Measurements from ENCODE around the gene RPN1.

RPN1 gene

DNA sequence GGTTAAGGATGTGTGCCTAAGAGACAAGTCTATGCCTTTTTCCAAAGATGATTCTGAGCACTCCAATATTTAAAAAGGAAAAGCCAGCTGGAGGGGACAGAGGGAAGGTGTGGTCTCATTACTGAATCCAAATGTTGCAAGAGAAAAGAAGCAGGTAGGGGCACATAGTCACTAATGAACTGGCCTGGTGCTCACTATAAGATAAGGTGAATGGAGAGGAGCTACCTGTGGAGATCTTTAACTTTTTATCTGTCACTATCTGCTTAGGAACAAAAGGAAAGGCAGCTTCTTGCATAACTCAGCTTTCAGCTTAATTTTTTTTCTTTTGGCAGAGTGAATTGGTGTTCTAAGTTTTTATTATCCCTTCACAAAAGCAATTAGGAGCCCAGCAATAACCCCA lies 69.1 kb downstream of the RPN1 start:
- no peak for DNase-seq (ENCODE audit: low read depth, low spot score)

- DNase-seq (ENCODE audit: low read depth, low spot score), result no peak
Observed at GRCh38 chr3:128579927-128580326, 70.7 kb downstream of the RPN1 start.

DNA sequence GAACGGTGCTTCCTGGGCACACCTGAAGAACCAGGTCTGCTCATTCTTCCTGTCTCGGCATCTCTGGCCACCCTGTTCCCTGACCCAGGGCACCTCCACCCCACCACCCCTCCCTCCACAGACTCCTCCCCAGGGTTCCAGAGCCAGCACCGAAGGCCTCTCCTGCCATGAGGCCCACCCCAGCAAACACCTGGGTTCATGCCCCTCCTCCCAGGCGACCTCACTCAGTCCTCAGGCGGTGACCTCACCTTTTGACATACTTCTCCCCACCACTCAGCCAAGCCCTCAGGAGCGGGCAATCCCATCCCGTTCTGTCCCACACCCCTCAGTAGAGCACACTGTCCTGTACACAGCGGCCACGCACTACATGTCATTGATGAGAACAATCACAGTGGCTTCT lies 72.3 kb downstream of the RPN1 start:
- no peak for DNase-seq (ENCODE audit: low read depth, low spot score)

DNA sequence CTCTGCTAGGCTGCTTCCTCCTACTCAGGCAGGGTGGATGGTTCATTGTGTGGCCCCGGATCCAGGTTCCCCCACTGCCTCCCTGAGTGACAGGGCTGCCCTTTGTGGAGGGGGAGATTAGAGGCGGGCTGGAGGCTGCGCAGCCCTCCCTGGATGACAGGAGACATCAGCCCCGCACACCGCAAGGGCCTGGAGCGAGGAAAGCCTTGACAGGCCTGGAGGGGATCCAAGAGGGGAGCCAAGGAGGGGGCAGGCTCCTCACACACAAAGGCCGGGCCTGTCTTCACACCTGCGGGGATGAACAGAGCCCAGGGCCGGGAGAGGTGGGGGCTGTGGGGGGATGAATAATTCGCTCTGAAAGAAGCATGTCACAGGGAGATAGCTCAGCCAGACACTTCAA lies 72.9 kb downstream of the RPN1 start:
- DNase-seq (ENCODE audit: low read depth, low spot score), result no peak

DNA sequence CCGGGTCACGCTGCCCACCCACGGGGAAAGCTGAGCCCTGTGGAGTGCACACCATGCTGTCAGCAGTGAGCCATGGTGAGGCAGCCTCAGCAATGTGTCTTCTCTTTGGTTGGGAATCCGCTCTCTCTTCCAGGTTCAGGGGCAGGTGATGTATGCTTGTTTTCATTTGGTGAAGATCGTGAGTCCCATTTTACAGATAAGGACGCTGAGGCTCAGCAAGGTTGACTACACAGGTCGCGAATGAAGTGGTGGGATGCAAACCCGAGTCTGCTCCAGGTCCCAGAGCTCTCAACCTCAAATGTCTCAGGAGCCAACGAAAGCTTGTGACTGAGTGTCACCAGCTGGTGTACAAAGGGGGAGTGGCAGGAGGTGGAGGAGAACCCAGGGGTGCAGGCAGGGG lies 74.3 kb downstream of the RPN1 start:
- DNase-seq (ENCODE audit: low read depth, low spot score), result no peak

- DNase-seq (ENCODE audit: low read depth, low spot score), result no peak
Observed at GRCh38 chr3:128575777-128576176, 74.8 kb downstream of the RPN1 start.

GRCh38 chr3:128573707-128574162 lies 76.9 kb downstream of the RPN1 start:
- DNase-seq (ENCODE audit: low read depth, low spot score), result no peak

- no peak for DNase-seq (ENCODE audit: low read depth, low spot score)
Observed at GRCh38 chr3:128573160-128573559, 77.5 kb downstream of the RPN1 start.

DNA sequence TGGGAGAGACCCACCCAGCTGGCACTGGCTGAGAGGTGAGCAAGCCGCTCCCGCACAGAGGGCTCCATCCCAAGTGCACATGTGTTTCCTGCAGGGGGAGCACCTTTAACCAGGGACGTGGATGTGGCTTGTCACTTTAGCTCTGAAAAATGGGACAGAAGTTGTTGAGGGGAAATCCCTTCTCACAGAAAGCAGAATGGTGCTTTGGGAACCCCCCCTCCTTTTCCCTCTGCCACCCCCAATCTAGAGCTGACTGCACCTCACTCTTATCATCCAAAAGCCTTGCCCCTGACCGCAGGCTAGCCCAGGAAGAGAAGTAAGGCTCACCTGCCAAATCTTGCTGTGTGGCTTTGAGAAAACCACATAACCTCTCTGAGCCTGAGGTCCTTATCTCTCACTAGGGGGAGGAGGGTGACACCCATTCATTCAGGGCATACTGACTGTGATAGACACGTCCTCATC lies 77.9 kb downstream of the RPN1 start:
- DNase-seq (ENCODE audit: low read depth, low spot score), result no peak

DNA sequence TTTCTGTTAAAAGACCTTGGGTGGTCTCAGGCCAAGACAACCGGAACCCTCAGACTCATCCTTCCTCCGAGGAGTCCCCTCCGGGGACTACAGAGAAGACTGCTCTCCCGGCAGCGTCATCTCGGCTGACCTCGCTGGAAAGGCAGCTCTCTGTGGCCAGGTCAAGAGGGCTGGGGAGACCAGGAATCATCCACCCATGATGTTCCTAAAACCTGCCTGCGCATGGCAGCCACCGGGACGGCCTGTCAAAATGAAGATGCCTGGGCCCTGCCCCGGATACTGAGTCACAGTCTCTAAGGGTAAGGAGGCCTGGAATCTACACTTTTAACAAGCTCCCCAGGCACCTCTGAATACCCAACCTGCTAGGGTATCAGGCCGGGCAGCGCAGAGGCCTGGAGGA lies 78.6 kb downstream of the RPN1 start:
- DNase-seq (ENCODE audit: low read depth, low spot score), result no peak
